Body of pancreas (tissue), 4 donors: Measurements from ENCODE around the gene SUGT1.
"Not testable (repeated sequence)": the region's sequence is repeated elsewhere in the genome, so short reads cannot be mapped to it uniquely, and the experiment has no call there.

Experiments
- POLR2A ChIP-seq, 3 donors: fragments of 450-650 bp; IDR thresholded peaks; one replicate each; pipeline ENCODE4 v1.6.1; 2016; ENCODE audit warnings: antibody characterized with exemption in 3 of 3, mild to moderate bottlenecking in 2 of 3
- TF ChIP-seq, protein P1 (sequence below), 7 experiments: fragments of 450-650 bp in 4 of 7; fragments of 200-600 bp in 3 of 7; sonication (generic) in 3 of 7; IDR thresholded peaks; one replicate each; pipeline ENCODE4 v1.5.1; 2016 to 2019; ENCODE audit warnings: antibody characterized with exemption in 7 of 7

DNA sequence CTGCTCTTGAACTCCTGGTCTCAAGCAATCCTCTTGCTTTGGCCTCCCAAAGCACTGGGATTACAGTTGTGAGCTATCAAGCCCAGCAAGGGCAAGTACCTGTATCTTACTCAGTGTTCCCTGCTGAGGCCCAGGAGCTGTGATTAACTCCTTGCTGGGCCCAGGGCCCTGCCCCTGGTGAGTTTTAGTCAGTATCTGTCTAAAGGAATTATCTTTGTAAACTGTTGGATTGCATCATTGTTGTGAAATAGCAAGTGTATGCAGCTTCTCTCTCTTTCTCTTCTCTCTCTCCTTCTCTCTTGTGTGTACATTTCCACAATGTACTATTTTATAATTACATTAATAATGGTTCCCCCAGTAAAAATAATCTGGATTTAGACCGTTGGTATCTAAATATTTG lies 45.8 kb upstream of the SUGT1 start:
- TF ChIP-seq, protein P1, sequence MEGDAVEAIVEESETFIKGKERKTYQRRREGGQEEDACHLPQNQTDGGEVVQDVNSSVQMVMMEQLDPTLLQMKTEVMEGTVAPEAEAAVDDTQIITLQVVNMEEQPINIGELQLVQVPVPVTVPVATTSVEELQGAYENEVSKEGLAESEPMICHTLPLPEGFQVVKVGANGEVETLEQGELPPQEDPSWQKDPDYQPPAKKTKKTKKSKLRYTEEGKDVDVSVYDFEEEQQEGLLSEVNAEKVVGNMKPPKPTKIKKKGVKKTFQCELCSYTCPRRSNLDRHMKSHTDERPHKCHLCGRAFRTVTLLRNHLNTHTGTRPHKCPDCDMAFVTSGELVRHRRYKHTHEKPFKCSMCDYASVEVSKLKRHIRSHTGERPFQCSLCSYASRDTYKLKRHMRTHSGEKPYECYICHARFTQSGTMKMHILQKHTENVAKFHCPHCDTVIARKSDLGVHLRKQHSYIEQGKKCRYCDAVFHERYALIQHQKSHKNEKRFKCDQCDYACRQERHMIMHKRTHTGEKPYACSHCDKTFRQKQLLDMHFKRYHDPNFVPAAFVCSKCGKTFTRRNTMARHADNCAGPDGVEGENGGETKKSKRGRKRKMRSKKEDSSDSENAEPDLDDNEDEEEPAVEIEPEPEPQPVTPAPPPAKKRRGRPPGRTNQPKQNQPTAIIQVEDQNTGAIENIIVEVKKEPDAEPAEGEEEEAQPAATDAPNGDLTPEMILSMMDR (IDR thresholded peaks at IDR 0.05) = not testable (repeated sequence)
- not testable (repeated sequence) for TF ChIP-seq POLR2A (IDR thresholded peaks at IDR 0.05)
